Naive B cell (primary cell): ENCODE data around the gene LRFN4. TPM values are rescaled to one million over a fixed set of nuclear protein-coding genes. Genes with fewer than 3 reads are reported as not detected.
A peak's percentile ranks its signal among the peaks of the same experiment; 100 is the strongest.
"Not testable (repeated sequence)": the region's sequence is repeated elsewhere in the genome, so short reads cannot be mapped to it uniquely, and the experiment has no call there.

Experiments used
- ATAC-seq, 2 donors: fragments of 150-1000 bp; cut with Tn5 transposase; 2 replicates each; pipeline ENCODE4 v1.10.0; 2021; ENCODE audit warnings: low read depth in 2 of 2, mild to moderate bottlenecking in 2 of 2, moderate library complexity in 2 of 2
- DNase-seq: peaks from one replicate; pipeline ENCODE4 v3.0.0; 2022
- H3K27ac Mint-ChIP-seq, 6 donors: one replicate each; pipeline ENCODE4 v1.8.0; 2020 to 2022; ENCODE audit warnings: mild to moderate bottlenecking in 6 of 6, mixed read lengths in 6 of 6, moderate library complexity in 5 of 6, inconsistent platforms in 2 of 6
- H3K27me3 Mint-ChIP-seq, 3 donors: one replicate each; pipeline ENCODE4 v1.8.0; 2021 to 2022; ENCODE audit warnings: mixed read lengths in 3 of 3, mild to moderate bottlenecking in 1 of 3
- H3K36me3 Mint-ChIP-seq, 2 donors: one replicate each; pipeline ENCODE4 v1.8.0; 2020 to 2022; ENCODE audit warnings: mixed read lengths in 2 of 2, inconsistent platforms in 1 of 2, mild to moderate bottlenecking in 1 of 2
- H3K4me1 Mint-ChIP-seq, 3 donors: one replicate each; pipeline ENCODE4 v1.8.0; 2020 to 2022; ENCODE audit warnings: mixed read lengths in 3 of 3, inconsistent platforms in 1 of 3, mild to moderate bottlenecking in 1 of 3, moderate library complexity in 1 of 3
- H3K4me3 Mint-ChIP-seq, 8 donors: one replicate each; pipeline ENCODE4 v1.8.0; 2020 to 2022; ENCODE audit warnings: mild to moderate bottlenecking in 8 of 8, mixed read lengths in 8 of 8, moderate library complexity in 8 of 8, inconsistent platforms in 2 of 8
- H3K9me3 Mint-ChIP-seq, 7 donors: one replicate each; pipeline ENCODE4 v1.8.0; 2020 to 2022; ENCODE audit warnings: mixed read lengths in 7 of 7, mild to moderate bottlenecking in 5 of 7, inconsistent platforms in 2 of 7, moderate library complexity in 1 of 7
- polyA plus RNA-seq, 6 donors: library from polyadenylated mRNA; unstranded; fragments of 300-500 nt; fragmentation: Illumina TruSeq; gene quantifications; one replicate each; pipeline ENCODE4 v1.2.3, GENCODE V29; 2021; ENCODE audit warnings: low read depth in 6 of 6

The LRFN4 gene
- polyA plus RNA-seq: 1 to 10 TPM in 2 of 6 donors, under 1 TPM in 4; 0.19 to 1.7 (median 0.70) TPM

DNA sequence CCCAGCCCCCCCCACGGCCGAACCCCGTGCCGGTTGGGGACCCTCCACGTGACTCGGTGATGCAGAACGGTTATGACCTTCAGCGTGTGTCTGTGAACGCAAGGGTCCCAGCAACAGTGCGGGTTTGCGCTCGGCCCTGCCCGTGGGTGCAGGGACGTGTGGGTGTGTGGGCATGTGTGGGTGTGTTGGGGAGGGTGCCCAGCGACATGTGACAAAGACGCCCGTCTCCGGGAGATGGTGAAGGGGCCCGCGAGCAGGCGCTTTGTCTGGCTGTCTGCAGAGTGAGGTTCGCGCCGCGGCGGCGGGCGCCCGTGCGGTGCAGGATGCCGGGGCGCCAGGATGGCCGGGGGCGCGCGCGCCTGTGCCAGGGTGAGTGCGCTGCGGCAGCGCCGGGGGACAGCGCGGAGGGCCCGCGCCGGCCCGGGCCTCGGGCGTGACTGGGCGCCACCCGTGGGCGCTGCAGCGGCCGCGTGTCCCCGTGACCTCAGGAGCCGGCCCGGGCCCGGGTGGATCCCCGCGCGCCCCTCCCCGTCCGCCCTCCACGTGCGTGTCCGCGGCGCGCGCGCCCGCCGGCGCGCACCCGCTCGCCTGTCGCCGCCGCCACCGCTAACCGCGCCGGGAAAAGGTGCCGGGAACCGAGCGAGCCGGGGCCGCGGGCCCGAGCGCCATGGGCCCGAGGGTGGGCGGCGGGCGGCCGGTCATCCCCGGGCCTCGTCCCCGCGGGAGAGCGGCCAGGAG lies at the start of gene LRFN4:
LRFN4 (plus strand) TSS at position 569 of the 738 bp plus-strand sequence. CDS start 681 bp downstream, outside the sequence.
- peak; percentile 76 for DNase-seq
- Mint-ChIP-seq H3K4me1 (peaks cover 8 to 17% (median 15%) of the 10 kb centered on the region in 3 donors), H3K36me3 (no peaks in the 10 kb centered on the region), H3K9me3 (peaks cover 0 to 2% (median 0%) of the 10 kb centered on the region in 7 donors), H3K27ac (peak within 1 kb of the TSS in 5 of 6 donors; percentile 14 to 90 (median 76)), H3K4me3 (peak within 1 kb of the TSS; percentile 80 to 95 (median 88)), H3K27me3 (no peaks in the 10 kb centered on the region)
- peak; percentile 70 to 74 for ATAC-seq

DNA sequence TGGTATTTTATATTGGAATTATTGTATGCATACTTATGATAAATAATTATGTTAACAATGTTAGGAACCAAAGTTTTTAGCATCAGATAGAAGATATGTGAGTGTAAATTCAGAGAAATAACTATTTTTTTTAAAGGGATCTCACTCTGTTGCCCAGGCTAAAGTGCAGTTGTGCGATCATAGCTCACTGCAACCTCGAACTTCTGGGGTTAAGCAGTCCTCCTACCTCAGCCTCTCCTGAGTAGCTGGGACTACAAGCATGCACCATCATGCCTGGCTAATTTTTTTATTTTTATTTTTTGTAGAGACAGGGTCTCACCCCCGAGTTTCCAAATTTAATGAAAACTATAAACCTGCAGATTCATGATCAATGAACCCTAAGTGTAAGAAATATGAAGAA lies 47.3 kb upstream of the LRFN4 start:
- peaks cover 21 to 40% of the 10 kb centered on the region in 2 donors for H3K36me3 Mint-ChIP-seq
- peaks cover 8 to 21% (median 17%) of the 10 kb centered on the region in 3 donors for H3K4me1 Mint-ChIP-seq
- peaks cover 0 to 3% (median 0%) of the 10 kb centered on the region in 7 donors for H3K9me3 Mint-ChIP-seq
- H3K27ac Mint-ChIP-seq: peak overlapping the region in 1 of 6 donors; percentile 18
- peak overlapping the region in 1 of 8 donors; percentile 44 for H3K4me3 Mint-ChIP-seq
- H3K27me3 Mint-ChIP-seq: no peaks in the 10 kb centered on the region
- ATAC-seq (no peak), DNase-seq (no peak)

DNA sequence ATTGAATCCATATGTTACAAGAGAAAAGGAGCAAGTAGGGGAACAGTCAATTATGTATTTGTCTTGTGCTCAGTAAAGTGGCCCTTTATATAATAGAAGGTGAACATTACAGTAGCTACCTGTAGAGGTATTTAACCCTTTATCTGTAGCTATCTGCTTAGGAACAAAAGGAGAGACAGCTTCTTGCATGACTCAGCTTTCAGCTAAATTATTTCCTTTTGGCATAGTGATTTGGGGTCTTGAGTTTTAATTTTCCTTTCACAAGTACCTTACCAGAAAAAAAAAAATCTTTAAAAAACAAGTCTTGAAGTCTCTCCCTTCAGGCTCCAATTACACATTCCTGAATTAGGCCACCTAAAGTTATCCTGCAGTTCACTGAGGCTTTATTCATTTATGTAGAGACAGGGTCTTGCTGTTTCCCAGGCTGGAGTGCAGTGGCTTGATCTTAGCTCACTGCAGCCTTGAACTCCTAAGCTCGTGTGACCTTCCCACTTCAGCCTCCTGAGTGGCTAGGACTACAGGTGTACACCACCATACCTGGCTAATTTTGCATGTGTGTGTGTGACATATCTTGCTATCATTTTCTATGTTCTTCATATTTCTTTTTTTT lies 46.2 kb upstream of the LRFN4 start:
- Mint-ChIP-seq H3K36me3 (peaks cover 21 to 37% of the 10 kb centered on the region in 2 donors), H3K27ac (peak overlapping the region in 1 of 6 donors; percentile 44), H3K9me3 (peaks cover 0 to 3% (median 0%) of the 10 kb centered on the region in 7 donors), H3K27me3 (no peaks in the 10 kb centered on the region), H3K4me3 (peak overlapping the region in 1 of 8 donors; percentile 6), H3K4me1 (peaks cover 8 to 21% (median 17%) of the 10 kb centered on the region in 3 donors)
- ATAC-seq (no peak), DNase-seq (no peak)

DNA sequence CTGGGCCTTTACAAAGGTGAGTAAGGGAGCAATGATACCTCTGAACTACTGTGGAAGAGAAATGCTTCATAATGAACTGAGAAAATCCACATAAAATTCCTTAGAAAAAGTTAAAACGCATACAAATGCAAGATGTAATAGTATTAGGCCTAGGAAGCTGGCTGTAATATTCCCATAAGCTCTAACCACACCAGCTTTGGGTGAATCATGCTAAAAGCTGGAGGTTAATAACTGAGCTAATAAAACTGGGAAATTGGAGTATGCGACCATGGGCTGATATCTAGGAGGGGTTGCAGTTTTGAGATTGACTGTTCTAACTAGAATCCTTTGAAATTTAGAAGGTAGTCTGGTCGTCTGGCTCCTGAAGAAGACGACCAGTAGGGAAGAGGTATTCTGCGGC lies 42.2 kb upstream of the LRFN4 start:
- DNase-seq (no peak), ATAC-seq (no peak)
- Mint-ChIP-seq H3K4me3 (no peak overlapping the region), H3K9me3 (no peaks in the 10 kb centered on the region), H3K27me3 (no peaks in the 10 kb centered on the region), H3K27ac (no peak overlapping the region), H3K4me1 (peaks cover 0 to 11% (median 0%) of the 10 kb centered on the region in 3 donors), H3K36me3 (peaks cover 14 to 18% of the 10 kb centered on the region in 2 donors)

DNA sequence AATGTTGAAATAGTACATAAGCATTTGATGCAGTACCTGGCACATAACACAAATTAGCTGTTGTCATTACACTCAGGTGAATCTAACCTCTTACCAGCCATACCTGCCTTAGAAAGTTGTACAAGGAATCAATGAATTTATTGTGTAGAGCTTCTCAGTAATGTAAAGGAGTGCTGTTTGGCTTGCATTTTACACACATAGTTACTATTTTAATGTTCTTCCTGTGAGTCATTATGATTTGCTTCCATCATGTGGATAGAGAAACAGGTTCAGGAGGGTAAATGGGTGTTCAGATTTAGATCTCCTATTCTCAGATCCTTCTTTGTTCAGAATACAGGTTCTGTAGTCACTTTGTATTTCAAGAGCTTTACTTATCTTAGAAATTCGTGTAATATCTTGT lies 41.2 kb upstream of the LRFN4 start:
- H3K36me3 Mint-ChIP-seq: peaks cover 8 to 11% of the 10 kb centered on the region in 2 donors
- peak overlapping the region in 1 of 6 donors; percentile 74 for H3K27ac Mint-ChIP-seq
- H3K27me3 Mint-ChIP-seq: no peaks in the 10 kb centered on the region
- peaks cover 0 to 11% (median 0%) of the 10 kb centered on the region in 3 donors for H3K4me1 Mint-ChIP-seq
- DNase-seq (no peak), ATAC-seq (no peak)
- H3K9me3 Mint-ChIP-seq: no peaks in the 10 kb centered on the region
- H3K4me3 Mint-ChIP-seq: no peak overlapping the region

DNA sequence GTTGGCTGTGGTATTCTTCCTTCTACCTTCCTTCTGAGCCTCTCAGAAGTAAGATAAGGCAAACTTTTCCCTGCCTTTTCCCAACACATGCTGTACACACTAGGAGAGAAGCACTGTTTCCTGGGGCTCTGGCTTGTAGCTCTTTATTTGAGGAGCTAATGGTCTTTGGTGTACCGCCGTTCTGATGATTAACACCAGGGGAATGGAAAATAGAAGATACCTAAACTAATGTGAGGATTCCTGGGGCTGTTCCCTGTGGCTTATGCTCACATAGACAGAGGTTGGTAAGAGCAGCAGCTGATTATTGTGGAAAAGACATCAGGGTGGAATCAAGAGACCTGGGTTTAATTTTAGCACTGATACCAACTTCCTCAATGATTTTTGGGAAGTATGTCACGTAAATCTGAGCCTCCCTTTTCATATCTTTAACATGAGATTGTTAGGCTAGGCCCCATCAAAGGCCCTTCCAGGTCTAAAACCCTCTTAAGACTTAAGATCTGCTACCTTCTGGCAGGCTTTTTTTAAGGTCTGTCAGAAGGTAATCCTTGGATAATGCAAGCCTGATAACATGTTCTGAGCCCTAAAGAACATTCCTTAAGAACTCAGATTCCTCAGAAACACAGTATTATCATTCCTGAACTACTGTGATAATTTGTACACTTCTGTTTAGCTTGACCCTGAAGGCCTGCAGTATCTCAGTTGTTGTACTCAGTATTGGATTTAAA lies 38.5 kb upstream of the LRFN4 start:
- H3K27me3 Mint-ChIP-seq: no peaks in the 10 kb centered on the region
- H3K4me1 Mint-ChIP-seq: peaks cover 0 to 8% (median 0%) of the 10 kb centered on the region in 3 donors
- no peaks in the 10 kb centered on the region for H3K9me3 Mint-ChIP-seq
- H3K4me3 Mint-ChIP-seq: no peak overlapping the region
- peak overlapping the region in 2 of 6 donors; percentile 58 to 72 for H3K27ac Mint-ChIP-seq
- DNase-seq (no peak), ATAC-seq (no peak)
- H3K36me3 Mint-ChIP-seq: peaks cover 0 to 7% of the 10 kb centered on the region in 2 donors

DNA sequence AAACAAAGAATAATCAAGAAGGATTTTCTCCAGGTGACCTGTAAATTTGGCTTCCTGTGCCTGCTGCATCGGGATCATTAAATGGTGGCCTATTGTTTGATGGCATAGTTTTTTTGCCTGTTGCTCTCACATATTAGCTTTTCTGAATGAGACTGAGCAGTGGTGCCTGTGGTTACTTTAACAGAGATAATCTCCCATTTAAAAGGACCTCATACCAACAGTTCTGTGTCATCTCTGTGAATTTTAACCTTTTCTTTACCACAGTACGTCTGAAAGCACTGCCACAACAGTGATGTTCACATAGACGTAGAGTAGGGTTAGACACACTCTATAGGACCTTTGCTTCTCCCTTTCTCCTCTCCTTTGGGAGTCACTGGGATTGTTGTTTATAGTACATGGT lies 36.5 kb upstream of the LRFN4 start:
- H3K27ac Mint-ChIP-seq: no peak overlapping the region

DNA sequence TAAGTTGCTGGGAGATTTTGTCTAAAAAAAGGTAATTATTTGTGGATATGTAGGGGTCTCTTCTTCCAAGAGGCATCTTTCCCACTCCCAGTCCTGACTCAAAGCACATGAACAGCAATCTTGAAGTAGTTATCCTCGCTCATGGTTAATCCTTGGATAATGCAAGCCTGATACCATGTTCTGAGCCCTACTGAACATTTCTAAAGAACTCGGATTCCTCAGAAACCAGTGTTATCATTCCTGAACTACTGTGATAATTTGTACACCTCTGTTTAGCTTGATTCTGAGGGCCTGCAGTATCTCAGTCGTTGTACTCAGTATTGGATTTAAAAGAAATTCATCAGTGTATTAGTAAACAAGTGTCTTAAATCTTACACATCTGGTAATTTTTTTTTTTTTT lies 36.0 kb upstream of the LRFN4 start:
- no peak for DNase-seq
- Mint-ChIP-seq H3K27ac (no peak overlapping the region), H3K36me3 (peaks cover 0 to 7% of the 10 kb centered on the region in 2 donors)

More for the DNA sequence above, 36.5 kb upstream of the LRFN4 start:
- no peak for ATAC-seq
- no peak for DNase-seq
- peaks cover 0 to 7% of the 10 kb centered on the region in 2 donors for H3K36me3 Mint-ChIP-seq
- no peak overlapping the region for H3K4me3 Mint-ChIP-seq
- H3K9me3 Mint-ChIP-seq: no peaks in the 10 kb centered on the region
- H3K27me3 Mint-ChIP-seq: no peaks in the 10 kb centered on the region
- peaks cover 0 to 8% (median 0%) of the 10 kb centered on the region in 3 donors for H3K4me1 Mint-ChIP-seq

DNA sequence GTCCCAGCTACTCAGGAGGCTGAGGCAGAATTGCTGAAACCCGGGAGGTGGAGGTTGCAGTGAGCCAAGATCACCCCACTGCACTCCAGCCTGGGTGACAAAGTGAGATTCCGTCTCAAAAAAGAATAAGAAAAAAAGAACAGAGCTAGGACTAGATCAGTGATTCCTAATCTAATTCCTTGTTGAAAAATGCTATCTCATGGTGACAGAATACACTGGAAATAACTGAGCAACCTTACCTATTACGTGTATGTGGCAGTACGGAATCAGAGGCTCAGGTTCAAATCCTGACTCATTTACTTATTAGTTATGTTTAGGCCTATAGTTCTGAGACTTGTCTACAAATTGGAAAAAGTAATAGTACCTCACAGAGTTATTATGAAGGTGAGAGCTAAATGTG lies 33.2 kb upstream of the LRFN4 start:
- Mint-ChIP-seq H3K36me3 (no peaks in the 10 kb centered on the region), H3K4me1 (peaks cover 0 to 4% (median 0%) of the 10 kb centered on the region in 3 donors), H3K27me3 (no peaks in the 10 kb centered on the region), H3K27ac (peak overlapping the region in 1 of 6 donors; percentile 91), H3K9me3 (no peaks in the 10 kb centered on the region), H3K4me3 (no peak overlapping the region)
- ATAC-seq (no peak), DNase-seq (no peak)

More for the DNA sequence above, 36.0 kb upstream of the LRFN4 start:
- Mint-ChIP-seq H3K4me3 (no peak overlapping the region), H3K4me1 (peaks cover 0 to 8% (median 0%) of the 10 kb centered on the region in 3 donors), H3K9me3 (no peaks in the 10 kb centered on the region), H3K27me3 (no peaks in the 10 kb centered on the region)
- ATAC-seq: no peak

DNA sequence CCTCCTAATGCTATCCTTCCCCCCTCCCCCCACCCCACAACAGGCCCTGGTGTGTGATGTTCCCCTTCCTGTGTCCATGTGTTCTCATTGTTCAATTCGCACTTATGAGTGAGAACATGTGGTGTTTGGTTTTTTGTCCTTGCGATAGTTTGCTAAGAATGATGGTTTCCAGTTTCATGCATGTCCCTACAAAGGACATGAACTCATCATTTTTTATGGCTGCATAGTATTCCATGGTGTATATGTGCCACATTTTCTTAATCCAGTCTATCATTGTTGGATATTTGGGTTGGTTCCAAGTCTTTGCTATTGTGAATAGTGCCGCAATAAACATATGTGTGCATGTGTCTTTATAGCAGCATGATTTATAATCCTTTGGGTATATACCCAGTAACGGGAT lies 32.3 kb upstream of the LRFN4 start:
- H3K4me1 Mint-ChIP-seq, DNase-seq, H3K36me3 Mint-ChIP-seq, H3K4me3 Mint-ChIP-seq, ATAC-seq, H3K27me3 Mint-ChIP-seq, H3K9me3 Mint-ChIP-seq, H3K27ac Mint-ChIP-seq: not testable (repeated sequence)

DNA sequence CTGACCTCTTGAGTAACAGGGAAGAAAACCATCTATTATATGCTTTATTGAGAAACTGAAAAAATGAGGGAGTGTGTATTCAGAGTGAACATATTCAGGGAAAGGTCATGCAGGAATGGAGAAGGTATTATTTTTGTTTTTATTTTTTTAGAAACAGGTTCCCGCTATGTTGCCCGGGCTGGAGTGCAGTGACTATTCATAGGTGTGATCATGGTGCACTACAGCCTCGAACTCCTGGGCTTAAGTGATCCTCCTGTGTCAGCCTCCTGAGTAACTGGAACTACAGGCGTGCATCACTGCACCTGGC lies 22.4 kb upstream of the LRFN4 start:
- Mint-ChIP-seq H3K36me3 (no peaks in the 10 kb centered on the region), H3K4me3 (peak overlapping the region in 1 of 8 donors; percentile 10), H3K27me3 (no peaks in the 10 kb centered on the region), H3K27ac (peak overlapping the region in 4 of 6 donors; percentile 29 to 86 (median 55)), H3K9me3 (no peaks in the 10 kb centered on the region), H3K4me1 (peaks cover 12 to 31% (median 30%) of the 10 kb centered on the region in 3 donors)
- DNase-seq (no peak), ATAC-seq (no peak)

DNA sequence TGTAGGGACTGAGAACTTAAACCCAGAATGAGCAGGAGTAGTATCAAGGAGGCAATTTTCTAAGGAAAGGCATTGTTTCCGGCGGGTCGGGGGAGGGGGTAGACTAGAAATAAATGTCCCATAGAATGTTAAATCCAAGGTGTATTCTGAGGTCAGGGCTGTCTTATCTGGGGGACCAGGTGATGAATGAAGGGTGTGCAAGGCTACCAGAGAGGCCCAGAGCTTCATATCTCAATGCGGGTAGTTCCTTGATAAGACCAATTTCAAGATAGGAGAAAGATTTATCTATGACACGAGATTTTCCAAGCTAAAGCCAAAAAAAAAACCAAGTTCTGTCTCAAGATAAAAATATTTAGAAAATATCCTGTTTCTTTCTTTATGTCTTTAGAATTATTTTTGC lies 21.9 kb upstream of the LRFN4 start:
- H3K9me3 Mint-ChIP-seq: no peaks in the 10 kb centered on the region
- H3K4me1 Mint-ChIP-seq: peaks cover 12 to 34% (median 32%) of the 10 kb centered on the region in 3 donors
- no peak overlapping the region for H3K4me3 Mint-ChIP-seq
- DNase-seq: no peak
- ATAC-seq: no peak
- H3K27ac Mint-ChIP-seq: peak overlapping the region in 3 of 6 donors; percentile 29 to 32 (median 32)
- no peaks in the 10 kb centered on the region for H3K27me3 Mint-ChIP-seq
- H3K36me3 Mint-ChIP-seq: no peaks in the 10 kb centered on the region

DNA sequence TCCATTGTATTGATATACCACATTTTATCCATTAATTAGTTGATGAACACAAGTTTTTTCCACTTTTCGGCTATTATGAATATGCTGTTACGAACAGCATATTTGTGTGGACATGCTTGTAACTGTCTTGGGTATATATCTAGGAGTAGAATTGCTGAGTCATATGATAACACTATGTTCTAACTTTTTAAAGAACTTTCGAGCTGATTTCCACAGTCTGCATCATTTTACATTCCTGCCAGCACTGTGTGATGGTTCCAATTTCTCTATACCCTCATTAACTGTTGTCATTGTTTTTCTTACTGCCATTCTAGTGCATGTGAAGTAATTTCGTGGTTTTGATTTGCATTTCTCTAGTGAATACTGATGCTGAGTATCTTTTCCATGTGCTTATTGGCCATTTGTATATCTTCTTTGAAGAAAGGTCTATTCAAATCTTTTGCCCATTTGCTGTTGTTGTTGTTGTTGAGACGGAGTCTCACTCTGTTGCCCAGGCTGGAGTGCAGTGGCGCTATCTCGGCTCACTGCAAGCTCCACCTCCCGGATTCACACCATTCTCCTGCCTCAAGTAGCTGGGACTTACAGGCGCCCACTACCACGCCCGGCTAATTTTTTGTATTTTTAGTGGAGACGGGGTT lies 21.0 kb upstream of the LRFN4 start:
- Mint-ChIP-seq H3K4me3 (no peak overlapping the region), H3K4me1 (peaks cover 21 to 43% (median 40%) of the 10 kb centered on the region in 3 donors), H3K27me3 (no peaks in the 10 kb centered on the region), H3K36me3 (no peaks in the 10 kb centered on the region), H3K27ac (peak overlapping the region in 2 of 6 donors; percentile 61 to 65), H3K9me3 (no peaks in the 10 kb centered on the region)
- ATAC-seq (no peak), DNase-seq (no peak)
